GM18867 (cell line): Measurements from ENCODE around the gene OR51G2.

Experiments used
- ATAC-seq: cut with Tn5 transposase; IDR thresholded peaks from one replicate; pipeline ENCODE4 v1.9.1; 2021; ENCODE audit warnings: mild to moderate bottlenecking, moderate library complexity; ENCODE audit not compliant: unreplicated experiment

The OR51G2 gene

GRCh38 chr11:4881188-4881587 is 38.0 kb downstream of the OR51G2 start:
- no peak for ATAC-seq

GRCh38 chr11:4865855-4866254 is 53.3 kb downstream of the OR51G2 start:
- ATAC-seq = no peak

- no peak for ATAC-seq
Observed at GRCh38 chr11:4863876-4864275, 55.3 kb downstream of the OR51G2 start.
